A673 (cell line): Measurements from ENCODE around the gene STEAP1B. TPM values are rescaled to one million over a fixed set of nuclear protein-coding genes. Genes with fewer than 3 reads are reported as not detected.

Source experiments
- BruUV-seq: library from RNA; stranded (reverse); fragments of 400-500 nt; replicated peaks from 2 replicates; lab custom pipeline; 2021; lab: Mats Ljungman, UMichigan
- CTCF ChIA-PET: fragments of 300-600 bp; sonication (Branson Sonifier 250); formaldehyde crosslinking; loops from one replicate; lab custom pipeline; 2022; ENCODE audit warnings: antibody characterized with exemption; lab: Charles Lee
- POLR2A ChIA-PET: fragments of 300-600 bp; sonication (Branson Sonifier 250); formaldehyde crosslinking; loops from one replicate; lab custom pipeline; 2022; ENCODE audit warnings: antibody characterized with exemption; ENCODE audit not compliant: low non-redundant PET; lab: Charles Lee
- DNase-seq: peaks from one replicate; pipeline ENCODE4 v3.0.0-alpha.2; 2015; ENCODE audit warnings: low spot score
- H3K27ac ChIP-seq: fragments of 200-600 bp; sonication (generic); 2 replicates; pipeline ENCODE4 v1.5.1; 2016; ENCODE audit warnings: mixed run types, low read depth, mild to moderate bottlenecking, mixed read lengths, antibody characterized with exemption, low read length; ENCODE audit not compliant: poor library complexity, severe bottlenecking
- H3K27me3 ChIP-seq: fragments of 200-600 bp; sonication (generic); replicated peaks from 2 replicates; pipeline ENCODE4 v1.6.1; 2017; ENCODE audit warnings: mixed run types, low read depth, mild to moderate bottlenecking, mixed read lengths, antibody characterized with exemption, low read length; ENCODE audit not compliant: insufficient read depth, poor library complexity
- H3K36me3 ChIP-seq: fragments of 200-600 bp; sonication (generic); 2 replicates; pipeline ENCODE4 v1.6.1; 2016; ENCODE audit warnings: mixed run types, mild to moderate bottlenecking, mixed read lengths, antibody characterized with exemption, low read length; ENCODE audit not compliant: insufficient read depth, poor library complexity, severe bottlenecking
- H3K4me1 ChIP-seq: fragments of 200-600 bp; sonication (generic); 2 replicates; pipeline ENCODE4 v1.6.1; 2017; ENCODE audit warnings: mixed run types, mild to moderate bottlenecking, mixed read lengths, antibody characterized with exemption, low read length; ENCODE audit not compliant: insufficient read depth, poor library complexity, severe bottlenecking
- H3K4me3 ChIP-seq: fragments of 200-600 bp; sonication (generic); 2 replicates; pipeline ENCODE4 v1.5.1; 2016; ENCODE audit warnings: low read depth, mixed run types, mild to moderate bottlenecking, mixed read lengths, low read length; ENCODE audit not compliant: poor library complexity, severe bottlenecking
- H3K9me3 ChIP-seq: fragments of 200-600 bp; sonication (generic); 2 replicates; pipeline ENCODE4 v1.6.1; 2016; ENCODE audit warnings: mixed run types, low read depth, mild to moderate bottlenecking, mixed read lengths, antibody characterized with exemption, low read length; ENCODE audit not compliant: poor library complexity, severe bottlenecking
- EZH2 ChIP-seq: fragments of 200-600 bp; sonication (generic); IDR thresholded peaks from 2 replicates; pipeline ENCODE4 v1.6.1; 2017; ENCODE audit warnings: borderline replicate concordance, low read depth, mild to moderate bottlenecking, mixed read lengths, antibody characterized with exemption, low read length; ENCODE audit not compliant: poor library complexity, severe bottlenecking
- intact Hi-C: fragments of 100-400 bp; cut with micrococcal nuclease; formaldehyde crosslinking; loops from one replicate; pipeline ENCODE4 v1.10.0; 2022; ENCODE audit not compliant: unreplicated experiment
- total RNA-seq: library from RNA; stranded (reverse); gene quantifications from 2 replicates; pipeline ENCODE4 v1.2.3, GENCODE V29; 2021
- TF ChIP-seq, protein P1 (sequence below): fragments of 300-800, 200-600 bp; sonication (generic); conservative IDR thresholded peaks from 2 replicates; pipeline ENCODE4 v1.5.1; 2017; ENCODE audit warnings: low read depth, mild to moderate bottlenecking, antibody characterized with exemption, low read length, moderate library complexity, mixed read lengths

STEAP1B gene
- total RNA-seq, 1 experiment from 2014 or later: 49.9 TPM

- CTCF ChIA-PET: no interaction called here
- POLR2A ChIA-PET: no interaction called here
- BruUV-seq: no TSS peak
Measured at GRCh38 chr7:22469371-22470143, 30.4 kb downstream of the STEAP1B start.

GRCh38 chr7:22468609-22469008 is 31.4 kb downstream of the STEAP1B start:
- no peak for TF ChIP-seq EZH2
- TF ChIP-seq, protein P1, sequence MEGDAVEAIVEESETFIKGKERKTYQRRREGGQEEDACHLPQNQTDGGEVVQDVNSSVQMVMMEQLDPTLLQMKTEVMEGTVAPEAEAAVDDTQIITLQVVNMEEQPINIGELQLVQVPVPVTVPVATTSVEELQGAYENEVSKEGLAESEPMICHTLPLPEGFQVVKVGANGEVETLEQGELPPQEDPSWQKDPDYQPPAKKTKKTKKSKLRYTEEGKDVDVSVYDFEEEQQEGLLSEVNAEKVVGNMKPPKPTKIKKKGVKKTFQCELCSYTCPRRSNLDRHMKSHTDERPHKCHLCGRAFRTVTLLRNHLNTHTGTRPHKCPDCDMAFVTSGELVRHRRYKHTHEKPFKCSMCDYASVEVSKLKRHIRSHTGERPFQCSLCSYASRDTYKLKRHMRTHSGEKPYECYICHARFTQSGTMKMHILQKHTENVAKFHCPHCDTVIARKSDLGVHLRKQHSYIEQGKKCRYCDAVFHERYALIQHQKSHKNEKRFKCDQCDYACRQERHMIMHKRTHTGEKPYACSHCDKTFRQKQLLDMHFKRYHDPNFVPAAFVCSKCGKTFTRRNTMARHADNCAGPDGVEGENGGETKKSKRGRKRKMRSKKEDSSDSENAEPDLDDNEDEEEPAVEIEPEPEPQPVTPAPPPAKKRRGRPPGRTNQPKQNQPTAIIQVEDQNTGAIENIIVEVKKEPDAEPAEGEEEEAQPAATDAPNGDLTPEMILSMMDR: no peak
- ChIA-PET CTCF (no interaction called here), POLR2A (no interaction called here)
- H3K4me1 ChIP-seq: no peaks in the 10 kb centered on the region
- no peak for DNase-seq
- intact Hi-C loops: no loop called here
- no peak overlapping the region for H3K4me3 ChIP-seq
- no peaks in the 10 kb centered on the region for H3K27me3 ChIP-seq
- H3K9me3 ChIP-seq: no peaks in the 10 kb centered on the region
- BruUV-seq: no TSS peak
- H3K27ac ChIP-seq: no peak overlapping the region
- H3K36me3 ChIP-seq: peaks cover 3% of the 10 kb centered on the region

More at GRCh38 chr7:22469371-22470143, 30.4 kb downstream of the STEAP1B start:
- TF ChIP-seq EZH2: no peak
- TF ChIP-seq, protein P1: no peak
- H3K9me3 ChIP-seq: no peaks in the 10 kb centered on the region
- no peaks in the 10 kb centered on the region for H3K4me1 ChIP-seq
- H3K36me3 ChIP-seq: peaks cover 5% of the 10 kb centered on the region
- no peak for DNase-seq
- intact Hi-C loops: no loop called here
- H3K27ac ChIP-seq: no peak overlapping the region
- no peak overlapping the region for H3K4me3 ChIP-seq
- no peaks in the 10 kb centered on the region for H3K27me3 ChIP-seq

GRCh38 chr7:22464299-22464698 is 35.7 kb downstream of the STEAP1B start:
- TF ChIP-seq, protein P1: no peak
- no peak for TF ChIP-seq EZH2
- Histone ChIP-seq H3K4me3 (no peak overlapping the region), H3K9me3 (no peaks in the 10 kb centered on the region), H3K27me3 (no peaks in the 10 kb centered on the region), H3K36me3 (no peaks in the 10 kb centered on the region), H3K4me1 (no peaks in the 10 kb centered on the region), H3K27ac (no peak overlapping the region)
- CTCF ChIA-PET: no interaction called here
- intact Hi-C loops: no loop called here
- POLR2A ChIA-PET: no interaction called here
- no peak for DNase-seq
- no TSS peak for BruUV-seq
